Stomach (tissue), 9 donors: Measurements from ENCODE around the gene PWWP2A. TPM values are rescaled to one million over a fixed set of nuclear protein-coding genes. Genes with fewer than 3 reads are reported as not detected.

Source experiments
- DNase-seq, 2 donors: peaks; one replicate each; pipeline versions ENCODE4 v3.0.0 to v3.0.0-alpha.2; 2013 to 2019
- H3K27ac ChIP-seq, 5 donors: fragments of 200-600 bp in 4 of 5; sonication (generic) in 4 of 5; one replicate each; pipeline ENCODE4 v1.5.1; 2013 to 2019; ENCODE audit warnings: mild to moderate bottlenecking in 1 of 5, moderate library complexity in 1 of 5
- H3K27me3 ChIP-seq, 3 donors: fragments of 200-600 bp; sonication (generic); one replicate each; pipeline ENCODE4 v1.5.1; 2017 to 2019; ENCODE audit warnings: mixed run types in 1 of 3
- H3K36me3 ChIP-seq, 4 donors: fragments of 200-600 bp; sonication (generic); 1 replicate in 3 of 4; 2 replicates in 1 of 4; pipeline ENCODE4 v1.5.1; 2016 to 2019
- H3K4me1 ChIP-seq, 4 donors: fragments of 200-600 bp; sonication (generic); one replicate each; pipeline ENCODE4 v1.5.1; 2016 to 2019
- H3K4me3 ChIP-seq, 4 donors: fragments of 200-600 bp; sonication (generic) in 3 of 4; one replicate each; pipeline ENCODE4 v1.5.1; 2016 to 2019; ENCODE audit warnings: mild to moderate bottlenecking in 1 of 4
- H3K9me3 ChIP-seq, 4 donors: fragments of 200-600 bp; sonication (generic); one replicate each; pipeline ENCODE4 v1.5.1; 2016 to 2019
- EP300 ChIP-seq: sonication (generic); formaldehyde crosslinking; IDR thresholded peaks from one replicate; pipeline ENCODE4 v1.6.1; 2017; ENCODE audit warnings: antibody characterized with exemption
- POLR2A ChIP-seq, 4 donors: fragments of 450-650 bp; IDR thresholded peaks; one replicate each; pipeline ENCODE4 v1.6.1; 2016; ENCODE audit warnings: antibody characterized with exemption in 4 of 4, control low read depth in 2 of 4, mild to moderate bottlenecking in 1 of 4, moderate library complexity in 1 of 4
- POLR2AphosphoS5 ChIP-seq, 3 donors: sonication (generic); formaldehyde crosslinking; IDR thresholded peaks; one replicate each; pipeline ENCODE4 v1.6.1; 2016; ENCODE audit warnings: antibody characterized with exemption in 3 of 3
- WGBS, 5 donors: extraction: QIAGEN DNeasy Blood & Tissue Kit in 3 of 5; methylation state at CpG; one replicate each; pipeline versions ENCODE4 v1.1.5 to v1.1.7; 2013 to 2018; 5-methylcytosine and 5-hydroxymethylcytosine counted together
- intact Hi-C: fragments of 100-400 bp; cut with DNase I; formaldehyde crosslinking; loops from one replicate; pipeline ENCODE4 v1.15.1; 2023; ENCODE audit warnings: low total_unique reads
- polyA plus RNA-seq, 3 donors: library from polyadenylated mRNA; stranded (reverse); fragments of 200-250 nt; gene quantifications; one replicate each; pipeline ENCODE4 v1.2.3, GENCODE V29; 2013
- total RNA-seq, 5 donors: library from RNA; depleted of rRNA; stranded (reverse); fragments of >200 nt; gene quantifications; one replicate each; pipeline versions ENCODE4 v1.1.0 to v1.2.3, GENCODE V29; 2014 to 2016
- TF ChIP-seq, protein P1 (sequence below), 7 experiments: fragments of 450-650 bp in 4 of 7; fragments of 200-600 bp in 3 of 7; sonication (generic) in 3 of 7; IDR thresholded peaks; one replicate each; pipeline ENCODE4 v1.5.1; 2016 to 2019; ENCODE audit warnings: antibody characterized with exemption in 7 of 7, control low read depth in 2 of 7, mild to moderate bottlenecking in 1 of 7
- donor health status: healthy with polysubstance abuse.
- donor health status: Bipolar disorder and iron deficiency.
- donor health status: healthy.

The PWWP2A gene
- total and polyA plus RNA-seq, 8 donors: 6.7 to 200 (median 28.1) TPM

DNA sequence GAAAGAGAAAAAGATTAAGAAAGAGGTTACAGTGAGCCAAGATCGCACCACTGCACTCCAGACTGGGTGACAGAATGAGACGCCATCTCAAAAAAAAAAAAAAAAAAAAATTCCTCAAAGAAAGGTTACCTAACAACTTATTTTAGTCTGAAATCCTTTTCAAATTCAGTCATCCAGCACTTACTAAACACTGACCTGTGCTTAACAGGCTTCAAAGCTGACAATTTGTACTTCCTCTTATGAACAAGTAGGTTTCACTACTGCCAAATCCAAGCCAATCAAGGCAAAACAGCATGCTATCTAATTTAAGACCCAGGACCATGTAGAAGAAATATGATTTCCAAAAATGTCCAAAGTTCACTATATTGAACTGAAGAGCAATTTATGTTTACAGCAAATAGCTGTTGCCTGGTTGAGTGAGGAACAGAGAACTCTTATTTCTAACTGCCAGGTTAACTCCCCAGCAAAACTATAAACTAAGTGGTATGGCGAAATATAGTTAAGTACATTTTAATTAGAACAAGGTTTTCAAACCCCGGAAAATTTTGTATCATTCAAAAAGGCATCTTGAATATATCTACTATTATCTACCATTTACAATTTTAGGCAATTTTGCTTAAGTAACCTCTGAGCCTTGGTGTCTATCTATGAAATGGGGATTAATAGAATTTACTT lies 13.4 kb downstream of the PWWP2A start:
- Histone ChIP-seq H3K4me3 (no peak overlapping the region), H3K4me1 (peaks cover 0 to 41% (median 11%) of the 10 kb centered on the region in 4 donors), H3K9me3 (no peaks in the 10 kb centered on the region), H3K27ac (peak overlapping the region in 1 of 5 donors; percentile 42), H3K27me3 (no peaks in the 10 kb centered on the region), H3K36me3 (peaks cover 4 to 34% (median 29%) of the 10 kb centered on the region in 4 donors)
- TF ChIP-seq, protein P1, sequence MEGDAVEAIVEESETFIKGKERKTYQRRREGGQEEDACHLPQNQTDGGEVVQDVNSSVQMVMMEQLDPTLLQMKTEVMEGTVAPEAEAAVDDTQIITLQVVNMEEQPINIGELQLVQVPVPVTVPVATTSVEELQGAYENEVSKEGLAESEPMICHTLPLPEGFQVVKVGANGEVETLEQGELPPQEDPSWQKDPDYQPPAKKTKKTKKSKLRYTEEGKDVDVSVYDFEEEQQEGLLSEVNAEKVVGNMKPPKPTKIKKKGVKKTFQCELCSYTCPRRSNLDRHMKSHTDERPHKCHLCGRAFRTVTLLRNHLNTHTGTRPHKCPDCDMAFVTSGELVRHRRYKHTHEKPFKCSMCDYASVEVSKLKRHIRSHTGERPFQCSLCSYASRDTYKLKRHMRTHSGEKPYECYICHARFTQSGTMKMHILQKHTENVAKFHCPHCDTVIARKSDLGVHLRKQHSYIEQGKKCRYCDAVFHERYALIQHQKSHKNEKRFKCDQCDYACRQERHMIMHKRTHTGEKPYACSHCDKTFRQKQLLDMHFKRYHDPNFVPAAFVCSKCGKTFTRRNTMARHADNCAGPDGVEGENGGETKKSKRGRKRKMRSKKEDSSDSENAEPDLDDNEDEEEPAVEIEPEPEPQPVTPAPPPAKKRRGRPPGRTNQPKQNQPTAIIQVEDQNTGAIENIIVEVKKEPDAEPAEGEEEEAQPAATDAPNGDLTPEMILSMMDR (IDR thresholded peaks at IDR 0.05): no peak
- no peak for TF ChIP-seq POLR2AphosphoS5 (IDR thresholded peaks at IDR 0.05)
- TF ChIP-seq EP300: no peak
- TF ChIP-seq POLR2A (IDR thresholded peaks at IDR 0.05): no peak
- intact Hi-C loops: no loop called here
- 72 to 85% (median 74%) methylated on average over 4 of the region's 4 CpGs for WGBS, 5 donors
- peak in 1 of 2 donors; percentile 26 for DNase-seq

DNA sequence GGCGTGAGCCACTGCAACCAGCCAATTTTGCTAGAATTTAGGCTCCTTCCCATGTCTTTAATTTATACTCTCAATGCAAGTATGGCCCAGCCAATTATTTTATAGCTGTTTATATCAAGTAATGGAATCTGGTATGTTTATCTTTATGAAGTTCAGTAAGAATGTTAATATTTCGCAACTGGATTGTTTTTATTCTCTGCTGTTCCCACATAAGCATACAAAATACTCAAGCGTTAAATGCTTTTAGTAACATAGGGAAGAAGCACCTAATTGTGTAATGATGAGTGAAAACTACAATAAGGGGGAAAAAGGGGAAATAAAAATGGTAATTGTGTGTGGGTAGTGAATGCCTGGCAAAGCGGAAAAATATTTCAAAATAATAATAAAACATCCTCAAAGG lies 21.3 kb downstream of the PWWP2A start:
- Histone ChIP-seq H3K4me3 (no peak overlapping the region), H3K27me3 (no peaks in the 10 kb centered on the region), H3K4me1 (peaks cover 0 to 12% (median 6%) of the 10 kb centered on the region in 4 donors), H3K36me3 (peaks cover 15 to 36% (median 24%) of the 10 kb centered on the region in 4 donors), H3K27ac (no peak overlapping the region), H3K9me3 (no peaks in the 10 kb centered on the region)
- intact Hi-C loops: no loop called here
- TF ChIP-seq EP300 (no peak), POLR2AphosphoS5 (IDR thresholded peaks at IDR 0.05) (no peak), POLR2A (IDR thresholded peaks at IDR 0.05) (no peak)
- TF ChIP-seq, protein P1 (IDR thresholded peaks at IDR 0.05): no peak
- WGBS, 5 donors: 70 to 88% (median 83%) methylated on average over 4 of the region's 4 CpGs
- no peak for DNase-seq

DNA sequence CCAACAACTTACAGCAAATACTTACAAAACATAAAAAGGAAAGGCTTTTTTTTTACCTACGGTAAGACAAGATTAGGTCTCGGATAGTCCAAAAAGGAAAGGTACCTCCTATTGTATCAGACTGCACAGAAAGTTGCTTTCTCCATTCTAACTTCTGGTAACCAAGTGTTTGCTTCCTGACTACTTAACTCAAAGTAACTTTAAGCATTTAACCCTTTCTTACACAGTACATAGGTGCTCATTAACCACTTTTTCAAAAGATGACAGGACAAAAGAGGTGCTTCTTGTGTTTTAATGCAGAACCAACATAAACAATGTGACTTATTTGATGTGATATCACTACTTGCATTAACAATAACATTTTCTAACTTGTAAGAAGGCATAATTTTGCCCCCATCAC lies 23.1 kb downstream of the PWWP2A start:
- peaks cover 22 to 46% (median 36%) of the 10 kb centered on the region in 4 donors for H3K36me3 ChIP-seq
- intact Hi-C loops: no loop called here
- H3K4me1 ChIP-seq: peaks cover 0 to 8% (median 5%) of the 10 kb centered on the region in 4 donors
- H3K27ac ChIP-seq: no peak overlapping the region
- 84 to 94% (median 92%) methylated on average over 2 of the region's 2 CpGs for WGBS, 5 donors
- TF ChIP-seq POLR2AphosphoS5 (IDR thresholded peaks at IDR 0.05) (no peak), EP300 (no peak), POLR2A (IDR thresholded peaks at IDR 0.05) (no peak)
- TF ChIP-seq, protein P1 (IDR thresholded peaks at IDR 0.05): no peak
- no peak for DNase-seq
- H3K9me3 ChIP-seq: no peaks in the 10 kb centered on the region
- H3K27me3 ChIP-seq: no peaks in the 10 kb centered on the region
- H3K4me3 ChIP-seq: no peak overlapping the region

DNA sequence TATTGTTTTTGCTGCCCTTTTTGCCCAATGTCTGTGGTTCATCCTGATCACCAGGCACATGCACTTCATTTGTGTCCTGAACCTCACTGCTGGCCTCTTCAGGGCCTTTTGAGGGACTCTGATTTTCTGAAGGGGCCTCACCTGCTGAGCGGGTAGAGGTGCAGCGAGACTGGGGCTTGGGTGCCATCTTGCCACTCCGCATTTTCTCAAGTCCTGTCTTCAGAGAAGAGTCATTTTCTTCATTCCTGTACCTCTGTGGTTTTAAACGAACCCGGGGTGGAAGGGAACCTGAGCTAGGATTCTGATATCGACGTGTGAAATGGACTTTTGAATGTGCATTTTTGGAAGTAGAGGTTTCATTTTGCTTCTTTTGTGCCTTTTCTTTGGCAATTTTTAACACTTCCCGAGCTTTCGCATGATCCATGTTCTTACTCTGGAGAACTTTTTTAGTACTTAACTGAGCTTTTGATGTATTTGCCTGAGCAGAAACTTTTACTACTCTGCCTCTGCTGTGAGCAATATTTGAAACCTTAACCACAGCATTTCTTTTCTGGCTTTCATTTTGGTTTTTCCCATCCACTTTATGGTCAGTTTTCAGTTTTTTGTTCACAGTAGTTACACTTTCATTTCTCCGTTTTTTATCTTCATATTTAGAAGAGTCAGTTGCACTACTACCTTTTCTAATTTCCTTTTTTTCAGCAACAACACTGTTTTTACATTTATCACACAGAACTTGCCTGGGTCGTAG lies 26.1 kb downstream of the PWWP2A start:
- DNase-seq: no peak
- Histone ChIP-seq H3K4me1 (peaks cover 0 to 7% (median 5%) of the 10 kb centered on the region in 4 donors), H3K27ac (no peak overlapping the region), H3K27me3 (no peaks in the 10 kb centered on the region), H3K36me3 (peaks cover 18 to 32% (median 26%) of the 10 kb centered on the region in 4 donors), H3K4me3 (no peak overlapping the region), H3K9me3 (no peaks in the 10 kb centered on the region)
- 87 to 96% (median 93%) methylated on average over 11 of the region's 11 CpGs for WGBS, 5 donors
- no peak for TF ChIP-seq POLR2A (IDR thresholded peaks at IDR 0.05)
- TF ChIP-seq EP300: no peak
- no peak for TF ChIP-seq POLR2AphosphoS5 (IDR thresholded peaks at IDR 0.05)
- TF ChIP-seq, protein P1 (IDR thresholded peaks at IDR 0.05): no peak
- intact Hi-C loops: no loop called here
